GM23338 (cell line): ENCODE results near the gene OR5H2. TPM values are rescaled to one million over a fixed set of nuclear protein-coding genes. Genes with fewer than 3 reads are reported as not detected.

ENCODE experiments used
- ATAC-seq: fragments of 200-7000 bp; cut with Tn5 transposase; 3 replicates; pipeline ENCODE4 v1.9.1; 2020
- DNase-seq: peaks from one replicate; pipeline ENCODE4 v3.0.0-alpha.2; 2015; ENCODE audit warnings: low spot score
- H2AFZ ChIP-seq: fragments of 200-600 bp; sonication (generic); 2 replicates; pipeline ENCODE4 v1.8.0; 2016; ENCODE audit warnings: antibody characterized with exemption, mild to moderate bottlenecking, moderate library complexity
- H3F3A ChIP-seq: fragments of 200-600 bp; sonication (generic); replicated peaks from 2 replicates; pipeline ENCODE4 v1.8.0; 2017; ENCODE audit warnings: antibody characterized with exemption, mixed run types, low read depth
- H3K27ac ChIP-seq: fragments of 200-600 bp; sonication (generic); 2 replicates; pipeline ENCODE4 v1.6.1; 2016; ENCODE audit warnings: low read depth
- H3K27me3 ChIP-seq: fragments of 200-600 bp; sonication (generic); 2 replicates; pipeline ENCODE4 v1.8.0; 2016; ENCODE audit warnings: mild to moderate bottlenecking, mixed run types, moderate library complexity; ENCODE audit not compliant: insufficient read depth
- H3K36me3 ChIP-seq: fragments of 200-600 bp; sonication (generic); 2 replicates; pipeline ENCODE4 v1.8.0; 2016; ENCODE audit warnings: mild to moderate bottlenecking; ENCODE audit not compliant: insufficient read depth
- H3K4me1 ChIP-seq: fragments of 200-600 bp; sonication (generic); 2 replicates; pipeline ENCODE4 v1.8.0; 2016; ENCODE audit warnings: mild to moderate bottlenecking, moderate library complexity; ENCODE audit not compliant: insufficient read depth
- H3K4me2 ChIP-seq: fragments of 200-600 bp; sonication (generic); 2 replicates; pipeline ENCODE4 v1.7.1; 2017; ENCODE audit warnings: mixed run types
- H3K4me3 ChIP-seq: fragments of 200-600 bp; sonication (generic); 2 replicates; pipeline ENCODE4 v1.6.1; 2016; ENCODE audit warnings: mixed run types
- H3K79me2 ChIP-seq: fragments of 200-600 bp; sonication (generic); replicated peaks from 2 replicates; pipeline ENCODE4 v1.8.0; 2017; ENCODE audit warnings: mild to moderate bottlenecking; ENCODE audit not compliant: insufficient read depth
- H3K9me2 ChIP-seq: fragments of 200-600 bp; sonication (generic); 2 replicates; pipeline ENCODE4 v1.8.0; 2017; ENCODE audit not compliant: insufficient read depth
- H4K20me1 ChIP-seq: fragments of 200-600 bp; sonication (generic); replicated peaks from 2 replicates; pipeline ENCODE4 v1.8.0; 2017; ENCODE audit warnings: mild to moderate bottlenecking; ENCODE audit not compliant: insufficient read depth
- H3K27ac Mint-ChIP-seq: 2 replicates; pipeline ENCODE4 v1.8.0; 2020; ENCODE audit warnings: inconsistent platforms, mild to moderate bottlenecking, moderate library complexity, mixed read lengths
- H3K27me3 Mint-ChIP-seq: 3 replicates; pipeline ENCODE4 v1.8.0; 2022; ENCODE audit warnings: low read depth, mild to moderate bottlenecking, moderate library complexity, mixed read lengths, inconsistent platforms; ENCODE audit not compliant: insufficient read depth, poor library complexity
- H3K36me3 Mint-ChIP-seq: 3 replicates; pipeline ENCODE4 v1.8.0; 2021; ENCODE audit warnings: low read depth, mild to moderate bottlenecking, inconsistent platforms, moderate library complexity, mixed read lengths
- H3K4me1 Mint-ChIP-seq: 3 replicates; pipeline ENCODE4 v1.8.0; 2020; ENCODE audit warnings: mild to moderate bottlenecking, inconsistent platforms, mixed read lengths
- H3K4me3 Mint-ChIP-seq: 3 replicates; pipeline ENCODE4 v1.8.0; 2021; ENCODE audit warnings: moderate library complexity, mild to moderate bottlenecking, inconsistent platforms, mixed read lengths
- H3K9me3 Mint-ChIP-seq: 3 replicates; pipeline ENCODE4 v1.8.0; 2020; ENCODE audit warnings: moderate library complexity, mild to moderate bottlenecking, inconsistent platforms, mixed read lengths
- CREB1 ChIP-seq: fragments of 250-450 bp; sonication (Bioruptor Pico); IDR thresholded peaks from 2 replicates; pipeline ENCODE4 v1.5.0; 2020; ENCODE audit warnings: low read depth, mild to moderate bottlenecking, moderate library complexity
- EZH2phosphoT487 ChIP-seq: fragments of 200-600 bp; sonication (generic); IDR thresholded peaks from one replicate; pipeline ENCODE4 v1.8.1; 2018; ENCODE audit warnings: antibody characterized with exemption; ENCODE audit not compliant: unreplicated experiment
- JUNB ChIP-seq: IDR thresholded peaks from one replicate; pipeline ENCODE4 v1.6.1; 2016; ENCODE audit warnings: antibody characterized with exemption; ENCODE audit not compliant: unreplicated experiment
- NANOG ChIP-seq: IDR thresholded peaks from 2 replicates; pipeline ENCODE4 v1.6.1; 2016; ENCODE audit warnings: antibody characterized with exemption, borderline replicate concordance
- POLR2AphosphoS5 ChIP-seq: IDR thresholded peaks from 2 replicates; pipeline ENCODE4 v1.6.1; 2016; ENCODE audit warnings: antibody characterized with exemption, low read depth
- ZNF114 ChIP-seq: fragments of 250-450 bp; sonication (Bioruptor Pico); IDR thresholded peaks from 2 replicates; pipeline ENCODE4 v1.5.0; 2020; ENCODE audit warnings: mild to moderate bottlenecking, moderate library complexity
- ZNF331 ChIP-seq: fragments of 250-450 bp; sonication (Bioruptor Pico); IDR thresholded peaks from 2 replicates; pipeline ENCODE4 v1.5.0; 2020; ENCODE audit warnings: low read depth, mild to moderate bottlenecking, moderate library complexity
- polyA plus RNA-seq: library from polyadenylated mRNA; unstranded; fragments of >200 nt; fragmentation: Nextera tagmentation; extraction: Ambion mirVana; gene quantifications from 2 replicates; pipeline ENCODE4 v1.2.1, GENCODE V29; 2016
- total RNA-seq: library from RNA; depleted of rRNA; stranded (reverse); fragments of >200 nt; shearing (Covaris generic); gene quantifications from 2 replicates; pipeline ENCODE4 v1.2.3, GENCODE V29; 2014
- TF ChIP-seq, protein P1 (sequence below): fragments of 250-450 bp; sonication (Bioruptor Pico); IDR thresholded peaks from 2 replicates; pipeline ENCODE4 v1.5.0; 2020; ENCODE audit warnings: mild to moderate bottlenecking, moderate library complexity
- TF ChIP-seq, protein P2 (sequence below): IDR thresholded peaks from one replicate; pipeline ENCODE4 v1.6.1; 2018; ENCODE audit warnings: antibody characterized with exemption; ENCODE audit not compliant: unreplicated experiment
- TF ChIP-seq, protein P3 (sequence below): IDR thresholded peaks from 2 replicates; pipeline ENCODE4 v1.6.1; 2016; ENCODE audit warnings: antibody characterized with exemption

Gene OR5H2
- total and polyA plus RNA-seq, 2 experiments from 2014 or later, result 1.1 TPM; not detected in 1

DNA sequence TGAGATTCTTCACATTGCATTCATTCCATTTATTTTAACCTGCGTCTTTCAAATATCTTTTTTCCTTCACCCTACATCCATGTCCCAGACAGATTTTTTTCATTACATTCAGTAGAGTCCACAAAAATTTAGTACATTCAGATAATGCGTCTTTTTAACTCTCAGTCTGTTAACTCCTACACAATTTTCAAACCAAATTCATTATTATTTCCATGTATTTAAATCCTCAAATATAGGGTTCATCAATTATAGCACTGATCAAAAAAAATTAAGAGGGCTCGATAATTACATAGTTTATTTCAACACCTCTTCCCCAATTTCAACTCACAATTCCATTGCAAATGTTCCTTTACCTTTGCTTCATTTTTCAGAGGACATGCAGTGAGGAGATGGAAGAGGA, 18.4 kb upstream of the OR5H2 start, which contains the start of gene OR5H6:
Gene OR5H6, plus strand, starts transcription at position 301 of the 400 bp plus-strand sequence. Its CDS starts 89 bp downstream, at position 390.
- Histone ChIP-seq H3K4me3 (no peak within 1 kb of the TSS), H3K9me2 (no peaks in the 10 kb centered on the region; the same call in 1 of the 2 replicates), H3K36me3 (no peaks in the 10 kb centered on the region), H2AFZ (no peak within 1 kb of the TSS), H3K79me2 (no peaks in the 10 kb centered on the region), H3K4me2 (no peak within 1 kb of the TSS), H3F3A (no peaks in the 10 kb centered on the region), H3K4me1 (peaks cover 3% of the 10 kb centered on the region; the same call in 1 of the 2 replicates), H4K20me1 (no peaks in the 10 kb centered on the region), H3K27me3 (no peaks in the 10 kb centered on the region), H3K27ac (no peak within 1 kb of the TSS)
- Mint-ChIP-seq H3K4me1 (no peaks in the 10 kb centered on the region), H3K27ac (no peak within 1 kb of the TSS), H3K4me3 (no peak within 1 kb of the TSS), H3K9me3 (no peaks in the 10 kb centered on the region), H3K27me3 (no peaks in the 10 kb centered on the region), H3K36me3 (no peaks in the 10 kb centered on the region)
- no peak for DNase-seq
- no peak for ATAC-seq
- TF ChIP-seq CREB1 (CRISPR knock-in tag), result no peak

DNA sequence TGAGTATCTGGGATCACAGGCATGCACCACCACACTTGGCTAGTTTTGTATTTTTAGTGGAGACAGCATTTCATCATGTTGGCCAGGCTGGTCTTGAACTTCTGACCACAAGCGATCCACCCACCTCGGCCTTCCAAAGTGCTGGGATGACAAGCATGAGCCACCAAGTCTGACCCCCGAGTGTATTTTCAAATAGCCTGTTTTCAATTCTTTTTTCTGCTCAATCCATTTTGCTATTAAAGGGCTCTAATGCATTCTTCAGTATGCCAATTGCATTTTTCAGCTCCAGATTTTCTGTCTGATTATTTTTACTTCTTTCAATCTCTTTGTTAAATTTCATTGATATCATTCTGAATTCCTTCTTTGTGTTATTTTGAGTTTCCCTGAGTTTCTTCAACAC, 12.5 kb upstream of the OR5H2 start:
- H3K27ac ChIP-seq, result no peak overlapping the region
- no peaks in the 10 kb centered on the region for H3K79me2 ChIP-seq
- no peaks in the 10 kb centered on the region for H3K36me3 ChIP-seq
- no peak overlapping the region for H3K4me2 ChIP-seq
- Mint-ChIP-seq H3K36me3 (peaks cover 24% of the 10 kb centered on the region), H3K27me3 (peaks cover 4% of the 10 kb centered on the region), H3K4me1 (no peaks in the 10 kb centered on the region), H3K9me3 (peaks cover 31% of the 10 kb centered on the region), H3K27ac (no peak overlapping the region), H3K4me3 (no peak overlapping the region)
- H3F3A ChIP-seq, result no peaks in the 10 kb centered on the region
- no peak for DNase-seq
- H3K4me3 ChIP-seq, result no peak overlapping the region
- no peaks in the 10 kb centered on the region for H3K9me2 ChIP-seq
- H3K4me1 ChIP-seq, result no peaks in the 10 kb centered on the region
- ATAC-seq, result no peak
- no peak overlapping the region for H2AFZ ChIP-seq
- H3K27me3 ChIP-seq, result no peaks in the 10 kb centered on the region
- H4K20me1 ChIP-seq, result no peaks in the 10 kb centered on the region
- TF ChIP-seq EZH2phosphoT487 (no peak), ZNF331 (CRISPR knock-in tag) (no peak), ZNF114 (no peak), NANOG (no peak), POLR2AphosphoS5 (no peak), CREB1 (CRISPR knock-in tag) (no peak), JUNB (no peak)
- TF ChIP-seq, protein P1, sequence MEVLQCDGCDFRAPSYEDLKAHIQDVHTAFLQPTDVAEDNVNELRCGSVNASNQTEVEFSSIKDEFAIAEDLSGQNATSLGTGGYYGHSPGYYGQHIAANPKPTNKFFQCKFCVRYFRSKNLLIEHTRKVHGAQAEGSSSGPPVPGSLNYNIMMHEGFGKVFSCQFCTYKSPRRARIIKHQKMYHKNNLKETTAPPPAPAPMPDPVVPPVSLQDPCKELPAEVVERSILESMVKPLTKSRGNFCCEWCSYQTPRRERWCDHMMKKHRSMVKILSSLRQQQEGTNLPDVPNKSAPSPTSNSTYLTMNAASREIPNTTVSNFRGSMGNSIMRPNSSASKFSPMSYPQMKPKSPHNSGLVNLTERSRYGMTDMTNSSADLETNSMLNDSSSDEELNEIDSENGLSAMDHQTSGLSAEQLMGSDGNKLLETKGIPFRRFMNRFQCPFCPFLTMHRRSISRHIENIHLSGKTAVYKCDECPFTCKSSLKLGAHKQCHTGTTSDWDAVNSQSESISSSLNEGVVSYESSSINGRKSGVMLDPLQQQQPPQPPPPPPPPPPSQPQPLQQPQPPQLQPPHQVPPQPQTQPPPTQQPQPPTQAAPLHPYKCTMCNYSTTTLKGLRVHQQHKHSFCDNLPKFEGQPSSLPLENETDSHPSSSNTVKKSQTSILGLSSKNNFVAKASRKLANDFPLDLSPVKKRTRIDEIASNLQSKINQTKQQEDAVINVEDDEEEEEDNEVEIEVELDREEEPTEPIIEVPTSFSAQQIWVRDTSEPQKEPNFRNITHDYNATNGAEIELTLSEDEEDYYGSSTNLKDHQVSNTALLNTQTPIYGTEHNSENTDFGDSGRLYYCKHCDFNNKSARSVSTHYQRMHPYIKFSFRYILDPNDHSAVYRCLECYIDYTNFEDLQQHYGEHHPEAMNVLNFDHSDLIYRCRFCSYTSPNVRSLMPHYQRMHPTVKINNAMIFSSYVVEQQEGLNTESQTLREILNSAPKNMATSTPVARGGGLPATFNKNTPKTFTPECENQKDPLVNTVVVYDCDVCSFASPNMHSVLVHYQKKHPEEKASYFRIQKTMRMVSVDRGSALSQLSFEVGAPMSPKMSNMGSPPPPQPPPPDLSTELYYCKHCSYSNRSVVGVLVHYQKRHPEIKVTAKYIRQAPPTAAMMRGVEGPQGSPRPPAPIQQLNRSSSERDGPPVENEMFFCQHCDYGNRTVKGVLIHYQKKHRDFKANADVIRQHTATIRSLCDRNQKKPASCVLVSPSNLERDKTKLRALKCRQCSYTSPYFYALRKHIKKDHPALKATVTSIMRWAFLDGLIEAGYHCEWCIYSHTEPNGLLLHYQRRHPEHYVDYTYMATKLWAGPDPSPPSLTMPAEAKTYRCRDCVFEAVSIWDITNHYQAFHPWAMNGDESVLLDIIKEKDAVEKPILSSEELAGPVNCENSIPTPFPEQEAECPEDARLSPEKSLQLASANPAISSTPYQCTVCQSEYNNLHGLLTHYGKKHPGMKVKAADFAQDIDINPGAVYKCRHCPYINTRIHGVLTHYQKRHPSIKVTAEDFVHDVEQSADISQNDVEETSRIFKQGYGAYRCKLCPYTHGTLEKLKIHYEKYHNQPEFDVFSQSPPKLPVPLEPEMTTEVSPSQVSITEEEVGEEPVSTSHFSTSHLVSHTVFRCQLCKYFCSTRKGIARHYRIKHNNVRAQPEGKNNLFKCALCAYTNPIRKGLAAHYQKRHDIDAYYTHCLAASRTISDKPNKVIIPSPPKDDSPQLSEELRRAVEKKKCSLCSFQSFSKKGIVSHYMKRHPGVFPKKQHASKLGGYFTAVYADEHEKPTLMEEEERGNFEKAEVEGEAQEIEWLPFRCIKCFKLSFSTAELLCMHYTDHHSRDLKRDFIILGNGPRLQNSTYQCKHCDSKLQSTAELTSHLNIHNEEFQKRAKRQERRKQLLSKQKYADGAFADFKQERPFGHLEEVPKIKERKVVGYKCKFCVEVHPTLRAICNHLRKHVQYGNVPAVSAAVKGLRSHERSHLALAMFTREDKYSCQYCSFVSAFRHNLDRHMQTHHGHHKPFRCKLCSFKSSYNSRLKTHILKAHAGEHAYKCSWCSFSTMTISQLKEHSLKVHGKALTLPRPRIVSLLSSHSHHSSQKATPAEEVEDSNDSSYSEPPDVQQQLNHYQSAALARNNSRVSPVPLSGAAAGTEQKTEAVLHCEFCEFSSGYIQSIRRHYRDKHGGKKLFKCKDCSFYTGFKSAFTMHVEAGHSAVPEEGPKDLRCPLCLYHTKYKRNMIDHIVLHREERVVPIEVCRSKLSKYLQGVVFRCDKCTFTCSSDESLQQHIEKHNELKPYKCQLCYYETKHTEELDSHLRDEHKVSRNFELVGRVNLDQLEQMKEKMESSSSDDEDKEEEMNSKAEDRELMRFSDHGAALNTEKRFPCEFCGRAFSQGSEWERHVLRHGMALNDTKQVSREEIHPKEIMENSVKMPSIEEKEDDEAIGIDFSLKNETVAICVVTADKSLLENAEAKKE (CRISPR knock-in tag), result no peak
- TF ChIP-seq, protein P2, sequence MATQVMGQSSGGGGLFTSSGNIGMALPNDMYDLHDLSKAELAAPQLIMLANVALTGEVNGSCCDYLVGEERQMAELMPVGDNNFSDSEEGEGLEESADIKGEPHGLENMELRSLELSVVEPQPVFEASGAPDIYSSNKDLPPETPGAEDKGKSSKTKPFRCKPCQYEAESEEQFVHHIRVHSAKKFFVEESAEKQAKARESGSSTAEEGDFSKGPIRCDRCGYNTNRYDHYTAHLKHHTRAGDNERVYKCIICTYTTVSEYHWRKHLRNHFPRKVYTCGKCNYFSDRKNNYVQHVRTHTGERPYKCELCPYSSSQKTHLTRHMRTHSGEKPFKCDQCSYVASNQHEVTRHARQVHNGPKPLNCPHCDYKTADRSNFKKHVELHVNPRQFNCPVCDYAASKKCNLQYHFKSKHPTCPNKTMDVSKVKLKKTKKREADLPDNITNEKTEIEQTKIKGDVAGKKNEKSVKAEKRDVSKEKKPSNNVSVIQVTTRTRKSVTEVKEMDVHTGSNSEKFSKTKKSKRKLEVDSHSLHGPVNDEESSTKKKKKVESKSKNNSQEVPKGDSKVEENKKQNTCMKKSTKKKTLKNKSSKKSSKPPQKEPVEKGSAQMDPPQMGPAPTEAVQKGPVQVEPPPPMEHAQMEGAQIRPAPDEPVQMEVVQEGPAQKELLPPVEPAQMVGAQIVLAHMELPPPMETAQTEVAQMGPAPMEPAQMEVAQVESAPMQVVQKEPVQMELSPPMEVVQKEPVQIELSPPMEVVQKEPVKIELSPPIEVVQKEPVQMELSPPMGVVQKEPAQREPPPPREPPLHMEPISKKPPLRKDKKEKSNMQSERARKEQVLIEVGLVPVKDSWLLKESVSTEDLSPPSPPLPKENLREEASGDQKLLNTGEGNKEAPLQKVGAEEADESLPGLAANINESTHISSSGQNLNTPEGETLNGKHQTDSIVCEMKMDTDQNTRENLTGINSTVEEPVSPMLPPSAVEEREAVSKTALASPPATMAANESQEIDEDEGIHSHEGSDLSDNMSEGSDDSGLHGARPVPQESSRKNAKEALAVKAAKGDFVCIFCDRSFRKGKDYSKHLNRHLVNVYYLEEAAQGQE, result no peak
- TF ChIP-seq, protein P3, sequence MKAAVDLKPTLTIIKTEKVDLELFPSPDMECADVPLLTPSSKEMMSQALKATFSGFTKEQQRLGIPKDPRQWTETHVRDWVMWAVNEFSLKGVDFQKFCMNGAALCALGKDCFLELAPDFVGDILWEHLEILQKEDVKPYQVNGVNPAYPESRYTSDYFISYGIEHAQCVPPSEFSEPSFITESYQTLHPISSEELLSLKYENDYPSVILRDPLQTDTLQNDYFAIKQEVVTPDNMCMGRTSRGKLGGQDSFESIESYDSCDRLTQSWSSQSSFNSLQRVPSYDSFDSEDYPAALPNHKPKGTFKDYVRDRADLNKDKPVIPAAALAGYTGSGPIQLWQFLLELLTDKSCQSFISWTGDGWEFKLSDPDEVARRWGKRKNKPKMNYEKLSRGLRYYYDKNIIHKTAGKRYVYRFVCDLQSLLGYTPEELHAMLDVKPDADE, result no peak
